A549 (cell line): ENCODE results near the gene CD7. TPM values are rescaled to one million over a fixed set of nuclear protein-coding genes. Genes with fewer than 3 reads are reported as not detected.
A peak's percentile ranks its signal among the peaks of the same experiment; 100 is the strongest.

ENCODE experiments used
- ATAC-seq, 2 experiments: fragments of 200-7000 bp in 1 of 2; fragments of >200 bp in 1 of 2; cut with Nextera tagmentation in 1 of 2; cut with Tn5 transposase in 1 of 2; 3 replicates each; pipeline versions ENCODE4 v1.8.0 to v1.9.1; 2018 to 2020; ENCODE audit warnings: mild to moderate bottlenecking in 1 of 2, moderate library complexity in 1 of 2
- CTCF ChIA-PET: fragments of 300-600 bp; sonication (Branson Sonifier 250); formaldehyde crosslinking; extraction: SDS; loops from one replicate; lab custom pipeline; 2021; ENCODE audit warnings: antibody characterized with exemption, inconsistent platforms; lab: Yijun Ruan, JAX
- POLR2A ChIA-PET: fragments of 350-600 bp; formaldehyde crosslinking; extraction: SDS; loops from one replicate; lab custom pipeline; 2021; ENCODE audit warnings: antibody characterized with exemption, inconsistent platforms; lab: Yijun Ruan, JAX
- DNase-seq, 2 experiments: peaks; one replicate each; pipeline versions ENCODE4 v3.0.0 to v3.0.0-alpha.2; 2011 to 2016; ENCODE audit warnings: low read depth in 1 of 2, low spot score in 1 of 2
- FAIRE-seq: peaks from 2 replicates; lab custom pipeline; 2011; peaks lifted over from hg19 to GRCh38; lab: Jason Lieb, UNC
- H3K27ac ChIP-seq, 2 experiments: fragments of >200 bp; sonication (Bioruptor Twin); formaldehyde crosslinking; 3 replicates each; pipeline ENCODE4 v1.5.1; 2016 to 2017
- H3K4me1 ChIP-seq: fragments of >200 bp; sonication (Bioruptor Twin); formaldehyde crosslinking; 3 replicates; pipeline ENCODE4 v1.6.1; 2016
- H3K4me2 ChIP-seq: fragments of >200 bp; sonication (Bioruptor Twin); formaldehyde crosslinking; 3 replicates; pipeline ENCODE4 v1.6.1; 2016
- H3K4me3 ChIP-seq: fragments of >200 bp; sonication (Bioruptor Twin); formaldehyde crosslinking; 3 replicates; pipeline ENCODE4 v1.5.1; 2016
- H3K9me3 ChIP-seq: fragments of >200 bp; sonication (Bioruptor Twin); formaldehyde crosslinking; 3 replicates; pipeline ENCODE4 v1.6.1; 2016
- CBX8 ChIP-seq: fragments of 200-600 bp; sonication (generic); IDR thresholded peaks from 2 replicates; pipeline ENCODE4 v1.6.1; 2016
- CHD2 ChIP-seq: fragments of 150-350 bp; IDR thresholded peaks from 2 replicates; pipeline ENCODE4 v1.6.1; 2014; ENCODE audit warnings: low read length; ENCODE audit not compliant: partially characterized antibody
- EHF ChIP-seq: fragments of 250-450 bp; sonication (Bioruptor Pico); IDR thresholded peaks from 2 replicates; pipeline ENCODE4 v1.5.0; 2020; ENCODE audit warnings: mild to moderate bottlenecking
- EP300 ChIP-seq, 2 experiments: fragments of >200 bp; sonication (Bioruptor Twin); formaldehyde crosslinking; IDR thresholded peaks; 2 replicates in 1 of 2; 3 replicates in 1 of 2; pipeline ENCODE4 v1.6.1; 2016 to 2017
- HES2 ChIP-seq: fragments of >200 bp; sonication (Bioruptor Twin); formaldehyde crosslinking; IDR thresholded peaks from 2 replicates; pipeline ENCODE4 v1.6.1; 2016
- HOXA7 ChIP-seq: fragments of 250-450 bp; sonication (Bioruptor Pico); IDR thresholded peaks from 2 replicates; pipeline ENCODE4 v1.5.0; 2020; ENCODE audit warnings: mild to moderate bottlenecking, moderate library complexity
- KDM5A ChIP-seq: fragments of 200-600 bp; sonication (generic); IDR thresholded peaks from 2 replicates; pipeline ENCODE4 v1.6.1; 2016; ENCODE audit warnings: antibody characterized with exemption, mild to moderate bottlenecking
- MAZ ChIP-seq: fragments of 150-350 bp; IDR thresholded peaks from 2 replicates; pipeline ENCODE4 v1.6.1; 2014; ENCODE audit warnings: antibody characterized with exemption, low read depth, low read length, borderline replicate concordance
- MYC ChIP-seq: IDR thresholded peaks from 2 replicates; pipeline ENCODE4 v1.6.1; 2012; ENCODE audit warnings: mild to moderate bottlenecking, inconsistent platforms, low read length, improper control_type of control experiment, borderline replicate concordance
- PHF8 ChIP-seq: fragments of 200-600 bp; sonication (generic); IDR thresholded peaks from 2 replicates; pipeline ENCODE4 v1.6.1; 2016; ENCODE audit warnings: low read depth, mild to moderate bottlenecking, antibody characterized with exemption, moderate library complexity, borderline replicate concordance
- RAD21 ChIP-seq, 2 experiments: fragments of >200 bp in 1 of 2; sonication (Bioruptor Twin) in 1 of 2; formaldehyde crosslinking in 1 of 2; IDR thresholded peaks in 1 of 2; conservative IDR thresholded peaks in 1 of 2; 2 replicates in 1 of 2; 3 replicates in 1 of 2; pipeline ENCODE4 v1.6.1; 2012 to 2018; ENCODE audit warnings: inconsistent platforms in 1 of 2
- RFX5 ChIP-seq: fragments of 450-650 bp; IDR thresholded peaks from 2 replicates; pipeline ENCODE4 v1.7.1; 2014; ENCODE audit warnings: antibody characterized with exemption, mild to moderate bottlenecking, moderate library complexity
- RNF2 ChIP-seq: fragments of 200-600 bp; sonication (generic); IDR thresholded peaks from 2 replicates; pipeline ENCODE4 v1.6.1; 2016; ENCODE audit warnings: low read depth, mild to moderate bottlenecking, antibody characterized with exemption, moderate library complexity, borderline replicate concordance
- SMC3 ChIP-seq: fragments of >200 bp; sonication (Bioruptor Twin); formaldehyde crosslinking; IDR thresholded peaks from 3 replicates; pipeline ENCODE4 v1.6.1; 2018; ENCODE audit warnings: inconsistent platforms
- SREBF2 ChIP-seq: fragments of 450-650 bp; IDR thresholded peaks from 2 replicates; pipeline ENCODE4 v1.6.1; 2014; ENCODE audit warnings: mild to moderate bottlenecking, moderate library complexity
- TP53 ChIP-seq: fragments of 250-450 bp; sonication (Bioruptor Pico); IDR thresholded peaks from 2 replicates; pipeline ENCODE4 v1.5.0; 2021; ENCODE audit warnings: mild to moderate bottlenecking, moderate library complexity
- ZFP36 ChIP-seq: fragments of 450-650 bp; IDR thresholded peaks from 2 replicates; pipeline ENCODE4 v1.6.1; 2014; ENCODE audit warnings: borderline replicate concordance; ENCODE audit not compliant: partially characterized antibody
- ZSCAN20 ChIP-seq: fragments of 250-450 bp; sonication (Bioruptor Pico); IDR thresholded peaks from 2 replicates; pipeline ENCODE4 v1.8.0; 2022; ENCODE audit warnings: mild to moderate bottlenecking, moderate library complexity
- WGBS: methylation state at CpG from one replicate; pipeline ENCODE4 v1.1.6; 2017; ENCODE audit errors: missing lambda C conversion rate; 5-methylcytosine and 5-hydroxymethylcytosine counted together
- polyA plus RNA-seq, 4 experiments: library from polyadenylated mRNA; depleted of rRNA in 3 of 4; stranded (reverse); fragments of >200 nt; fragmentation: RNase III in 1 of 4; extraction: RNeasy Plus Mini Kit Qiagen cat#74134 plus additional on column Dnase treatment in 1 of 4; gene quantifications; 2 replicates in 3 of 4; 3 replicates in 1 of 4; pipeline ENCODE4 v1.2.3, GENCODE V29; 2011 to 2017
- TF ChIP-seq, protein P1 (sequence below): IDR thresholded peaks from 2 replicates; pipeline ENCODE4 v1.6.1; 2012
- TF ChIP-seq, protein P2 (sequence below): fragments of 450-650 bp; IDR thresholded peaks from 2 replicates; pipeline ENCODE4 v1.6.1; 2014; ENCODE audit warnings: antibody characterized with exemption
- TF ChIP-seq, protein P3 (sequence below): fragments of 200-600 bp; sonication (generic); IDR thresholded peaks from 2 replicates; pipeline ENCODE4 v1.6.1; 2016; ENCODE audit warnings: antibody characterized with exemption, mild to moderate bottlenecking, moderate library complexity
- TF ChIP-seq, protein P4 (sequence below): fragments of >200 bp; sonication (Bioruptor Twin); formaldehyde crosslinking; IDR thresholded peaks from 3 replicates; pipeline ENCODE4 v1.5.1; 2016
- TF ChIP-seq, protein P5 (sequence below): fragments of 250-450 bp; sonication (Bioruptor Pico); IDR thresholded peaks from 2 replicates; pipeline ENCODE4 v1.5.0; 2021; ENCODE audit warnings: mild to moderate bottlenecking, moderate library complexity, borderline replicate concordance

Gene CD7
- polyA plus RNA-seq, 2 of the 4 experiments (the other 2 are of a cell fraction), result not detected

DNA sequence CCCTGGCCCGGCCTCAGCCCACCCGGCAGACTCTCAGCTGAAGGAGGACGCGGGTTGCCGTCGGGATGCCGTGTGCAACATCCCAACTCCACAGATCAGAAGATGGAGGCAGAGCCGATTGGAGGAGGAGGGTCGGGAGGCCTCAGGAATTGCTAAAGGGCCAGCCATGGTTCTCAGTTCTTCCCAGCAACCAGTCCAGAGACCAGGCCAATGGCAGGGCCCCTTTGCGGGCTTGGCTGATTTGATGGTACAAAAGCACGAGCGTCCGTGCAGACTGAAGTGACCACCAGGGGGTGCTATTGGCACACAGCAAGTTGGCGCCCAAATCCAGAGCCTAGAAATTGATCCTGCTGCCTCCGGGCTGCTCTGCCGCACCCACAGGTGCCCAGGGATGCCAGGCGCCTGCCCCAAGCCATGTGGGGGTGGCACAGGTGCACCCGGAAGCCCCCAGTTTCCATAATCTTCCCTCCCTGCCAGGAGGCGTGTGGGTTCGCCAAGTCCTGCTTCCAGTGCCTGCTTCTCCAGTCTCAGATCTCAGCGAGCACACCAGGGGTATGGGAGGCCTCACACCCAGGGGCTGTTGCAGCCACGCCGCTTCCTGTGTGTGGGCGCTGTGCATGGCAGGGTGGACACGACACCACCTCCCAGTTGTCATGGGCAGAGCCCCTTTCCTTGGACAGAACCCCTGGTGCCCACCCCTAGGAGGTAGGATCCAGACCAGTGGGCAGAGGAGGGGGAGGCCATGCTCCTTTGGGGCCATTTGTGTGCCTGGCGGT is 34.5 kb upstream of the CD7 start:
- CTCF ChIA-PET, result interaction anchor here (0.6 to 5.1 kb wide), 71 partner anchors 8 to 429 kb away, joined by 3 to 117 read pairs (median 5); partner anchors contain the start of genes HEXD, SECTM1 and UTS2R
- peaks cover 19% of the 10 kb centered on the region; the same call in 2 of the 3 replicates for H3K4me1 ChIP-seq
- POLR2A ChIA-PET, result interaction anchor here (0.5 kb wide), 1 partner anchor 51 kb away, joined by 3 read pairs; no protein-coding TSS in a partner anchor
- no peak overlapping the region; the same call in 2 of the 3 replicates for H3K4me2 ChIP-seq
- H3K4me3 ChIP-seq, result no peak overlapping the region
- peak; percentile 88 to 93 for DNase-seq
- FAIRE-seq, result peak; percentile 65
- ATAC-seq, result peak; percentile 75 to 92
- TF ChIP-seq SMC3 (peak; percentile 96), RFX5 (peak; percentile 96), PHF8 (no peak), ZFP36 (no peak), EP300 (IDR thresholded peaks at IDR 0.05) (no peak), RAD21 (conservative IDR thresholded peaks at IDR 0.05 in 1 of 2, IDR thresholded peaks at IDR 0.05 in 1 of 2) (peak; percentile 97), CBX8 (no peak), MYC (peak; percentile 50; the same call in 1 of the 2 replicates)
- TF ChIP-seq, protein P1, sequence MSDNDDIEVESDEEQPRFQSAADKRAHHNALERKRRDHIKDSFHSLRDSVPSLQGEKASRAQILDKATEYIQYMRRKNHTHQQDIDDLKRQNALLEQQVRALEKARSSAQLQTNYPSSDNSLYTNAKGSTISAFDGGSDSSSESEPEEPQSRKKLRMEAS, result peak; percentile 53
- TF ChIP-seq, protein P2, sequence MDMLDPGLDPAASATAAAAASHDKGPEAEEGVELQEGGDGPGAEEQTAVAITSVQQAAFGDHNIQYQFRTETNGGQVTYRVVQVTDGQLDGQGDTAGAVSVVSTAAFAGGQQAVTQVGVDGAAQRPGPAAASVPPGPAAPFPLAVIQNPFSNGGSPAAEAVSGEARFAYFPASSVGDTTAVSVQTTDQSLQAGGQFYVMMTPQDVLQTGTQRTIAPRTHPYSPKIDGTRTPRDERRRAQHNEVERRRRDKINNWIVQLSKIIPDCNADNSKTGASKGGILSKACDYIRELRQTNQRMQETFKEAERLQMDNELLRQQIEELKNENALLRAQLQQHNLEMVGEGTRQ, result no peak
- TF ChIP-seq, protein P3, sequence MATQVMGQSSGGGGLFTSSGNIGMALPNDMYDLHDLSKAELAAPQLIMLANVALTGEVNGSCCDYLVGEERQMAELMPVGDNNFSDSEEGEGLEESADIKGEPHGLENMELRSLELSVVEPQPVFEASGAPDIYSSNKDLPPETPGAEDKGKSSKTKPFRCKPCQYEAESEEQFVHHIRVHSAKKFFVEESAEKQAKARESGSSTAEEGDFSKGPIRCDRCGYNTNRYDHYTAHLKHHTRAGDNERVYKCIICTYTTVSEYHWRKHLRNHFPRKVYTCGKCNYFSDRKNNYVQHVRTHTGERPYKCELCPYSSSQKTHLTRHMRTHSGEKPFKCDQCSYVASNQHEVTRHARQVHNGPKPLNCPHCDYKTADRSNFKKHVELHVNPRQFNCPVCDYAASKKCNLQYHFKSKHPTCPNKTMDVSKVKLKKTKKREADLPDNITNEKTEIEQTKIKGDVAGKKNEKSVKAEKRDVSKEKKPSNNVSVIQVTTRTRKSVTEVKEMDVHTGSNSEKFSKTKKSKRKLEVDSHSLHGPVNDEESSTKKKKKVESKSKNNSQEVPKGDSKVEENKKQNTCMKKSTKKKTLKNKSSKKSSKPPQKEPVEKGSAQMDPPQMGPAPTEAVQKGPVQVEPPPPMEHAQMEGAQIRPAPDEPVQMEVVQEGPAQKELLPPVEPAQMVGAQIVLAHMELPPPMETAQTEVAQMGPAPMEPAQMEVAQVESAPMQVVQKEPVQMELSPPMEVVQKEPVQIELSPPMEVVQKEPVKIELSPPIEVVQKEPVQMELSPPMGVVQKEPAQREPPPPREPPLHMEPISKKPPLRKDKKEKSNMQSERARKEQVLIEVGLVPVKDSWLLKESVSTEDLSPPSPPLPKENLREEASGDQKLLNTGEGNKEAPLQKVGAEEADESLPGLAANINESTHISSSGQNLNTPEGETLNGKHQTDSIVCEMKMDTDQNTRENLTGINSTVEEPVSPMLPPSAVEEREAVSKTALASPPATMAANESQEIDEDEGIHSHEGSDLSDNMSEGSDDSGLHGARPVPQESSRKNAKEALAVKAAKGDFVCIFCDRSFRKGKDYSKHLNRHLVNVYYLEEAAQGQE, result 0 out of 2 replicates have a peak, but pooled peaks have one; percentile 27
- TF ChIP-seq, protein P4, sequence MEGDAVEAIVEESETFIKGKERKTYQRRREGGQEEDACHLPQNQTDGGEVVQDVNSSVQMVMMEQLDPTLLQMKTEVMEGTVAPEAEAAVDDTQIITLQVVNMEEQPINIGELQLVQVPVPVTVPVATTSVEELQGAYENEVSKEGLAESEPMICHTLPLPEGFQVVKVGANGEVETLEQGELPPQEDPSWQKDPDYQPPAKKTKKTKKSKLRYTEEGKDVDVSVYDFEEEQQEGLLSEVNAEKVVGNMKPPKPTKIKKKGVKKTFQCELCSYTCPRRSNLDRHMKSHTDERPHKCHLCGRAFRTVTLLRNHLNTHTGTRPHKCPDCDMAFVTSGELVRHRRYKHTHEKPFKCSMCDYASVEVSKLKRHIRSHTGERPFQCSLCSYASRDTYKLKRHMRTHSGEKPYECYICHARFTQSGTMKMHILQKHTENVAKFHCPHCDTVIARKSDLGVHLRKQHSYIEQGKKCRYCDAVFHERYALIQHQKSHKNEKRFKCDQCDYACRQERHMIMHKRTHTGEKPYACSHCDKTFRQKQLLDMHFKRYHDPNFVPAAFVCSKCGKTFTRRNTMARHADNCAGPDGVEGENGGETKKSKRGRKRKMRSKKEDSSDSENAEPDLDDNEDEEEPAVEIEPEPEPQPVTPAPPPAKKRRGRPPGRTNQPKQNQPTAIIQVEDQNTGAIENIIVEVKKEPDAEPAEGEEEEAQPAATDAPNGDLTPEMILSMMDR, result peak; percentile 98
- no peaks in the 10 kb centered on the region for H3K9me3 ChIP-seq
- WGBS, result 41% methylated on average over 25 of the region's 26 CpGs
- H3K27ac ChIP-seq, result no peak overlapping the region

DNA sequence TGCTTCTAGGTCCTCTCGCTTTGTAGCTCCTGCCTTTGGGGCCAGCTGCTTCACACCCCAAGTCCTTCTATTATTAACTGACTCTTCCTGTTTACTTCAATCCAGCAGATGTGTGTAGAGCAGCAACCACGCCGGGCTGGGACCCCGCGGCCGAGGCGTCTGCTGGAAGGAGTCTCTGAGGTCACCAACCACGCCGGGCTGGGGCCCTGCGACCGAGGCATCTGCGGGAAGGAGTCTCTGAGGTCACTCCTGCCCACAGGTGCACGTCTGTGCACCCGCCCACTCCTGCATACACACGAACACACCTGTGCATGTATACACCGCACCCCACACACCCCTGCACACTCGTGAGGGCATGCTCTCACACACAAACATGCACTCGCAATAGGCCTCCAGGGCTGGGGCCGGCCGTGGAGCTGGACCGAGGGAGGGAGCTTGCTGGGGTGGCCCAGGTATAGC is 33.9 kb upstream of the CD7 start:
- Histone ChIP-seq H3K27ac (no peak overlapping the region), H3K4me1 (peaks cover 25% of the 10 kb centered on the region), H3K4me3 (no peak overlapping the region), H3K9me3 (no peaks in the 10 kb centered on the region), H3K4me2 (no peak overlapping the region)
- ATAC-seq (peak in 1 of 2 experiments; percentile 3; a peak in 2 of 6 replicates), FAIRE-seq (no peak), DNase-seq (no peak)
- ChIA-PET POLR2A (no interaction called here), CTCF (interaction anchor here (0.6 to 5.1 kb wide), 44 partner anchors 8 to 430 kb away, joined by 3 to 117 read pairs (median 5); partner anchors contain the start of genes HEXD, SECTM1 and UTS2R)
- TF ChIP-seq RNF2 (no peak), EHF (CRISPR knock-in tag) (no peak), HOXA7 (CRISPR knock-in tag) (no peak), HES2 (no peak), CHD2 (no peak), KDM5A (no peak), MAZ (no peak), ZSCAN20 (CRISPR knock-in tag) (no peak), TP53 (CRISPR knock-in tag) (no peak), SREBF2 (no peak)
- TF ChIP-seq, protein P5, sequence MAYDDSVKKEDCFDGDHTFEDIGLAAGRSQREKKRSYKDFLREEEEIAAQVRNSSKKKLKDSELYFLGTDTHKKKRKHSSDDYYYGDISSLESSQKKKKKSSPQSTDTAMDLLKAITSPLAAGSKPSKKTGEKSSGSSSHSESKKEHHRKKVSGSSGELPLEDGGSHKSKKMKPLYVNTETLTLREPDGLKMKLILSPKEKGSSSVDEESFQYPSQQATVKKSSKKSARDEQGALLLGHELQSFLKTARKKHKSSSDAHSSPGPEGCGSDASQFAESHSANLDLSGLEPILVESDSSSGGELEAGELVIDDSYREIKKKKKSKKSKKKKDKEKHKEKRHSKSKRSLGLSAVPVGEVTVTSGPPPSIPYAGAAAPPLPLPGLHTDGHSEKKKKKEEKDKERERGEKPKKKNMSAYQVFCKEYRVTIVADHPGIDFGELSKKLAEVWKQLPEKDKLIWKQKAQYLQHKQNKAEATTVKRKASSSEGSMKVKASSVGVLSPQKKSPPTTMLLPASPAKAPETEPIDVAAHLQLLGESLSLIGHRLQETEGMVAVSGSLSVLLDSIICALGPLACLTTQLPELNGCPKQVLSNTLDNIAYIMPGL (CRISPR knock-in tag), result no peak
- TF ChIP-seq, protein P2, result no peak
- WGBS, result 55% methylated on average over 21 of the region's 21 CpGs
